GM19239 (cell line): Measurements from ENCODE around the gene USP50.
"Not testable (repeated sequence)": the region's sequence is repeated elsewhere in the genome, so short reads cannot be mapped to it uniquely, and the experiment has no call there.

ENCODE experiments used
- DNase-seq: peaks from one replicate; pipeline ENCODE4 v3.0.0; 2011; ENCODE audit warnings: low spot score; ENCODE audit not compliant: insufficient read length
- FAIRE-seq: peaks from 2 replicates; lab custom pipeline; 2011; peaks lifted over from hg19 to GRCh38; lab: Jason Lieb, UNC

The USP50 gene

GRCh38 chr15:50546566-50546965 is at the start of gene USP50:
TSS of gene USP50 (minus strand) at chr15:50546666. CDS start at chr15:50546525, 141 bp downstream.
- no peak for DNase-seq
- FAIRE-seq: no peak

- FAIRE-seq: no peak
These were observed 47.8 kb upstream of the USP50 start for GRCh38 chr15:50594311-50594710.

GRCh38 chr15:50593761-50594160 is 47.3 kb upstream of the USP50 start:
- DNase-seq (no peak), FAIRE-seq (no peak)

More at GRCh38 chr15:50594311-50594710, 47.8 kb upstream of the USP50 start:
- DNase-seq: no peak

GRCh38 chr15:50590288-50590687 is 43.8 kb upstream of the USP50 start:
- no peak for DNase-seq
- no peak for FAIRE-seq

- DNase-seq: no peak
- no peak for FAIRE-seq
These were observed 31.0 kb upstream of the USP50 start for GRCh38 chr15:50577492-50577891.

GRCh38 chr15:50576166-50576565 is 29.7 kb upstream of the USP50 start:
- DNase-seq: no peak
- no peak for FAIRE-seq

GRCh38 chr15:50573842-50574241 is 27.4 kb upstream of the USP50 start:
- not testable (repeated sequence) for FAIRE-seq, DNase-seq

GRCh38 chr15:50563756-50564155 is 17.3 kb upstream of the USP50 start:
- no peak for DNase-seq
- FAIRE-seq: no peak

- FAIRE-seq (peak; percentile 37), DNase-seq (no peak)
These were observed 16.5 kb upstream of the USP50 start for GRCh38 chr15:50562735-50563640.

- no peak for DNase-seq
- no peak for FAIRE-seq
These were observed 11.5 kb upstream of the USP50 start for GRCh38 chr15:50558012-50558411.

GRCh38 chr15:50556642-50557371 is 10.3 kb upstream of the USP50 start:
- DNase-seq: no peak
- FAIRE-seq: no peak

- FAIRE-seq (no peak), DNase-seq (no peak)
These were observed 5.8 kb upstream of the USP50 start for GRCh38 chr15:50552238-50552637.

- DNase-seq (no peak), FAIRE-seq (no peak)
These were observed 2.9 kb upstream of the USP50 start for GRCh38 chr15:50549326-50549725.

- no peak for FAIRE-seq
- DNase-seq: no peak
These were observed 2.1 kb downstream of the USP50 start for GRCh38 chr15:50544368-50544767.

- FAIRE-seq: no peak
These were observed 2.9 kb downstream of the USP50 start for GRCh38 chr15:50543556-50543955.

GRCh38 chr15:50542887-50543210 is 3.6 kb downstream of the USP50 start:
- peak; percentile 33 for FAIRE-seq
- DNase-seq: no peak

More at GRCh38 chr15:50543556-50543955, 2.9 kb downstream of the USP50 start:
- no peak for DNase-seq

- no peak for FAIRE-seq
These were observed 14.7 kb downstream of the USP50 start for GRCh38 chr15:50531766-50532165.

GRCh38 chr15:50531163-50531562 is 15.3 kb downstream of the USP50 start:
- FAIRE-seq (no peak), DNase-seq (no peak)

More at GRCh38 chr15:50531766-50532165, 14.7 kb downstream of the USP50 start:
- DNase-seq: no peak

- FAIRE-seq: no peak
These were observed 22.6 kb downstream of the USP50 start for GRCh38 chr15:50523851-50524251.

GRCh38 chr15:50519740-50520425 is 26.6 kb downstream of the USP50 start:
- DNase-seq (no peak), FAIRE-seq (no peak)

More at GRCh38 chr15:50523851-50524251, 22.6 kb downstream of the USP50 start:
- DNase-seq: no peak

GRCh38 chr15:50513001-50513400 is 33.5 kb downstream of the USP50 start:
- no peak for FAIRE-seq
- DNase-seq: no peak
